Omental fat pad (tissue), 4 donors: ENCODE results near the gene APOA4. TPM values are rescaled to one million over a fixed set of nuclear protein-coding genes. Genes with fewer than 3 reads are reported as not detected.

Experiments
- ATAC-seq: fragments of 150-250 bp; one replicate; pipeline ENCODE4 v1.9.1; 2016; ENCODE audit warnings: mild to moderate bottlenecking, moderate library complexity; ENCODE audit not compliant: low FRiP score
- DNase-seq: peaks from one replicate; pipeline ENCODE4 v3.0.0-alpha.2; 2019; ENCODE audit warnings: low spot score
- CTCF ChIP-seq, 3 donors: fragments of 450-650 bp; IDR thresholded peaks; one replicate each; pipeline ENCODE4 v1.5.1; 2016 to 2017; ENCODE audit warnings: antibody characterized with exemption in 3 of 3, mild to moderate bottlenecking in 3 of 3, moderate library complexity in 2 of 3
- total RNA-seq, 4 donors: library from RNA; depleted of rRNA; stranded (reverse); fragments of >200 nt; gene quantifications; one replicate each; pipeline ENCODE4 v1.1.0, GENCODE V29; 2016

Gene APOA4
- total RNA-seq, 4 donors from 2014 or later: 1.1 TPM; not detected in 3

- TF ChIP-seq CTCF (IDR thresholded peaks at IDR 0.05): no peak
- DNase-seq (no peak), ATAC-seq (no peak)
Measured at GRCh38 chr11:116788534-116788933, 34.6 kb downstream of the APOA4 start.

GRCh38 chr11:116787786-116788486 is 35.2 kb downstream of the APOA4 start, which contains the start of gene ZPR1:
Gene ZPR1 (minus strand): TSS chr11:116788023. CDS start chr11:116787990, 33 bp downstream.
- DNase-seq (peak; percentile 51), ATAC-seq (peak; percentile 59)
- TF ChIP-seq CTCF (IDR thresholded peaks at IDR 0.05): no peak

GRCh38 chr11:116787436-116787785 is 35.7 kb downstream of the APOA4 start:
- no peak for TF ChIP-seq CTCF (IDR thresholded peaks at IDR 0.05)
- peak; percentile 10 for ATAC-seq

GRCh38 chr11:116786966-116787365 is 36.1 kb downstream of the APOA4 start:
- DNase-seq: no peak

More at GRCh38 chr11:116787436-116787785, 35.7 kb downstream of the APOA4 start:
- no peak for DNase-seq

GRCh38 chr11:116786326-116786725 is 36.8 kb downstream of the APOA4 start:
- no peak for TF ChIP-seq CTCF (IDR thresholded peaks at IDR 0.05)
- DNase-seq (no peak), ATAC-seq (no peak)

More at GRCh38 chr11:116786966-116787365, 36.1 kb downstream of the APOA4 start:
- no peak for ATAC-seq
- TF ChIP-seq CTCF (IDR thresholded peaks at IDR 0.05): no peak

GRCh38 chr11:116782728-116783127 is 40.4 kb downstream of the APOA4 start:
- ATAC-seq: no peak
- no peak for TF ChIP-seq CTCF (IDR thresholded peaks at IDR 0.05)
- DNase-seq: no peak

- DNase-seq: no peak
- ATAC-seq: no peak
- no peak for TF ChIP-seq CTCF (IDR thresholded peaks at IDR 0.05)
Measured at GRCh38 chr11:116778556-116778955, 44.5 kb downstream of the APOA4 start.
